GM10248 (cell line): ENCODE data around the gene LHFPL6.

Experiments
- CTCF ChIA-PET: fragments of 300-600 bp; sonication (Branson Sonifier 250); formaldehyde crosslinking; extraction: SDS; loops from one replicate; lab custom pipeline; 2021; ENCODE audit warnings: antibody characterized with exemption; lab: Yijun Ruan, JAX
- POLR2A ChIA-PET: fragments of 350-650 bp; sonication (Branson Sonifier 250); formaldehyde crosslinking; extraction: SDS; loops from one replicate; lab custom pipeline; 2020; ENCODE audit warnings: antibody characterized with exemption; lab: Yijun Ruan, JAX
- DNase-seq: peaks from one replicate; pipeline ENCODE4 v3.0.0; 2012; ENCODE audit errors: extremely low spot score
- TF ChIP-seq, protein P1 (sequence below): IDR thresholded peaks from 2 replicates; pipeline ENCODE4 v1.5.1; 2012; ENCODE audit warnings: mild to moderate bottlenecking, low read depth; ENCODE audit errors: extremely low read depth, missing control alignments, control extremely low read depth

Gene LHFPL6

DNA sequence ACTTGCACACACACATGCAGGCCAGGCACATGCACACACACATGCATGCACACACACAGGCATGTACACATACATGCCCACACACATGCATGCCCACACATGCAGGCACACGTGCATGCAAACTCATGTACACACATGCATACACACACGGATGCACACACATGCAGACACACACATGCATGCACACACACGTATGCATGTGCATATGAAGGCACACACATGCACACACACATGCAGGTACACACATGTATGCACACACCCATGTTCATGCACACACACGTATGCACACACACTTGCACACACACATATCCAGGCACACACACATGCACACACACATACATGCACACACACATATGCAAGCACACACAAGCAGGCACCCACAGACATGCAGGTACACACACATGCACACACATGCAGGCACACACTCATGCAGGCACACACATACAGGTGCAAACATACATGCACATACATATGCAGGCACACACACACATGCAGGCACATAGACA is 278.1 kb downstream of the LHFPL6 start:
- TF ChIP-seq, protein P1, sequence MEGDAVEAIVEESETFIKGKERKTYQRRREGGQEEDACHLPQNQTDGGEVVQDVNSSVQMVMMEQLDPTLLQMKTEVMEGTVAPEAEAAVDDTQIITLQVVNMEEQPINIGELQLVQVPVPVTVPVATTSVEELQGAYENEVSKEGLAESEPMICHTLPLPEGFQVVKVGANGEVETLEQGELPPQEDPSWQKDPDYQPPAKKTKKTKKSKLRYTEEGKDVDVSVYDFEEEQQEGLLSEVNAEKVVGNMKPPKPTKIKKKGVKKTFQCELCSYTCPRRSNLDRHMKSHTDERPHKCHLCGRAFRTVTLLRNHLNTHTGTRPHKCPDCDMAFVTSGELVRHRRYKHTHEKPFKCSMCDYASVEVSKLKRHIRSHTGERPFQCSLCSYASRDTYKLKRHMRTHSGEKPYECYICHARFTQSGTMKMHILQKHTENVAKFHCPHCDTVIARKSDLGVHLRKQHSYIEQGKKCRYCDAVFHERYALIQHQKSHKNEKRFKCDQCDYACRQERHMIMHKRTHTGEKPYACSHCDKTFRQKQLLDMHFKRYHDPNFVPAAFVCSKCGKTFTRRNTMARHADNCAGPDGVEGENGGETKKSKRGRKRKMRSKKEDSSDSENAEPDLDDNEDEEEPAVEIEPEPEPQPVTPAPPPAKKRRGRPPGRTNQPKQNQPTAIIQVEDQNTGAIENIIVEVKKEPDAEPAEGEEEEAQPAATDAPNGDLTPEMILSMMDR, result no peak
- ChIA-PET CTCF (no interaction called here), POLR2A (no interaction called here)
- no peak for DNase-seq

- TF ChIP-seq, protein P1, result no peak
- POLR2A ChIA-PET, result no interaction called here
- no peak for DNase-seq
- CTCF ChIA-PET, result interaction anchor here (1.0 to 1.7 kb wide), 6 partner anchors 9 to 290 kb away, joined by 3 to 5 read pairs (median 3); no protein-coding TSS in a partner anchor
Observed at GRCh38 chr13:39322836-39323585, 280.0 kb downstream of the LHFPL6 start.

GRCh38 chr13:39321574-39321973 is 281.4 kb downstream of the LHFPL6 start:
- ChIA-PET POLR2A (no interaction called here), CTCF (interaction anchor here (1.8 to 2.4 kb wide), 2 partner anchors 12 to 16 kb away, joined by 8 to 10 read pairs; no protein-coding TSS in a partner anchor)
- DNase-seq, result no peak
- TF ChIP-seq, protein P1, result no peak

DNA sequence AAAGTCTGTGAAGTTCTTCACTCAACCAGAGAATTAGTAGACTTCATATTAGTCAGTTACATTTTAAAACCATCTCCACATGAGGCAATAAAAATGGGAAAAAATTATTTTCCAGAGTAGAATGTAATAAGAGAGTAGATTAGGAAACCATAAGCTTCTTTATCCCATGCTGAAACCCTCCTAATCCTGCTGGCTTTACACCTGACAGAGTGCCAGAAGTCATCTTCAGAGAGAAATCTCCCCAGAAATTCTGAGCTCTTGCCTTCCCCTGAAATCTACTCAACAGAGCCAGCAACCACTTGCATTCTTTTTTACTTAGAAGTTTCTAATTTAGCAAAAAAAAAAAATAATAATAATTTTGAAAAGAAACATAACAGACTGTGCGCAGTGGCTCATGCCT is 284.8 kb downstream of the LHFPL6 start:
- no peak for DNase-seq
- POLR2A ChIA-PET, result no interaction called here
- CTCF ChIA-PET, result interaction anchor here (1.2 kb wide), 1 partner anchor 10 kb away, joined by 3 read pairs; no protein-coding TSS in a partner anchor
- TF ChIP-seq, protein P1, result no peak

GRCh38 chr13:39317291-39317690 is 285.7 kb downstream of the LHFPL6 start:
- ChIA-PET POLR2A (no interaction called here), CTCF (no interaction called here)
- no peak for DNase-seq
- TF ChIP-seq, protein P1, result no peak

DNA sequence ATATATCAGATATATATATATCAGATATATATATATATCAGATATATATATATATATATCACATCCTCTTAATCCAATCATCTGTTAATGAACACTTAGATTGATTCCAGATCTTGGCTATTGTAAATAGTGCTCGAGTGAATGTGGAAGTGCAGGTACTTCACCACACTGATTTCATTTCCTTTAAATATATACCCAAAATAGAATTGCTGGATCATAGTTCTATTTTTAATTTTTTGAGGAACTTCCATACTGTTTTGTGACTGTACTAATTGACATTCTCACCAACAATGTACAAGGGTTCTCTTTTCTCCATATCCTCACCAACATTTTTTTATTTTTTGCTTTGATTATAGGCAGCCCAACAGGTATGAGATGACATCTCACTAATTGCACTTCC is 287.2 kb downstream of the LHFPL6 start:
- DNase-seq, result no peak
- TF ChIP-seq, protein P1, result no peak
- ChIA-PET CTCF (no interaction called here), POLR2A (no interaction called here)
